ENCODE measurements around the gene DRC7. TPM values are rescaled to one million over a fixed set of nuclear protein-coding genes. Genes with fewer than 3 reads are reported as not detected.

Gene DRC7
- total and polyA plus RNA-seq, 9 of the 15 experiments (the other 6 are each of a cell fraction or from before 2014, with no cell fraction given): 0.04 to 0.33 (median 0.12) TPM; not detected in 3

DNA sequence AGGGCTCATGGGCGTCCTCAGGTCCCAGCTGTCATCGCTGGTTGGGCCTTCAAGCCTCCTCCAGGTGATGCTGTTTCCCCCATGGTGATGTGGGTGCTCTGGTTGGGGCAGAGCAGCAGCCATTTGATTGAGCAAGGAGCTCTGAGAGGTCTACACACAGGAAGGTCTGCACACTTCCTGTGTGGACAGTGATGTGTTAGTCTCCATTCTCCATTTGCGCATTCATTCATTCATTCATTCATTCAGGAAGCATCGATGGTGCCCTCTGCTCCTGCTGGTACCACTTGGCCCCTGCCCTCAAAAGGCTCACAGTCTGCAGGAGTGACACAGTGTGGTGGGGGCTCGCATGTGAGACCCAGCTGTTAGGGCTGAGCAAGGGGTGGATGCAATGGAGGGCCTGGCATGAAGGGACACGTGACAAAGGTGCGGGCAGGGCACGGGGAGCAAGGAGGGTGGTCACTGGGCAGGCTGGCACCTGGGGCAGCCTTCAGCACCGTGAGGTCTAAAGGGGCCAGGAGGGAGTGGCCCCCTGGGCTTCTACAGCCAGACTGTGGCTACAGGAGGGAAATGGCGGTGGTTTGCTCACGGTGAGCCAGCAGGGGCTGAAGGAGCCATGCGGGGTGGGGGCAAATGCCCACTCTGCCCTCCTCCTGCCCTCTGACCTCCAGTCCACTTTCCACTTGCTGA lies 25.0 kb upstream of the DRC7 start (continued):
- TF ChIP-seq, protein P1, sequence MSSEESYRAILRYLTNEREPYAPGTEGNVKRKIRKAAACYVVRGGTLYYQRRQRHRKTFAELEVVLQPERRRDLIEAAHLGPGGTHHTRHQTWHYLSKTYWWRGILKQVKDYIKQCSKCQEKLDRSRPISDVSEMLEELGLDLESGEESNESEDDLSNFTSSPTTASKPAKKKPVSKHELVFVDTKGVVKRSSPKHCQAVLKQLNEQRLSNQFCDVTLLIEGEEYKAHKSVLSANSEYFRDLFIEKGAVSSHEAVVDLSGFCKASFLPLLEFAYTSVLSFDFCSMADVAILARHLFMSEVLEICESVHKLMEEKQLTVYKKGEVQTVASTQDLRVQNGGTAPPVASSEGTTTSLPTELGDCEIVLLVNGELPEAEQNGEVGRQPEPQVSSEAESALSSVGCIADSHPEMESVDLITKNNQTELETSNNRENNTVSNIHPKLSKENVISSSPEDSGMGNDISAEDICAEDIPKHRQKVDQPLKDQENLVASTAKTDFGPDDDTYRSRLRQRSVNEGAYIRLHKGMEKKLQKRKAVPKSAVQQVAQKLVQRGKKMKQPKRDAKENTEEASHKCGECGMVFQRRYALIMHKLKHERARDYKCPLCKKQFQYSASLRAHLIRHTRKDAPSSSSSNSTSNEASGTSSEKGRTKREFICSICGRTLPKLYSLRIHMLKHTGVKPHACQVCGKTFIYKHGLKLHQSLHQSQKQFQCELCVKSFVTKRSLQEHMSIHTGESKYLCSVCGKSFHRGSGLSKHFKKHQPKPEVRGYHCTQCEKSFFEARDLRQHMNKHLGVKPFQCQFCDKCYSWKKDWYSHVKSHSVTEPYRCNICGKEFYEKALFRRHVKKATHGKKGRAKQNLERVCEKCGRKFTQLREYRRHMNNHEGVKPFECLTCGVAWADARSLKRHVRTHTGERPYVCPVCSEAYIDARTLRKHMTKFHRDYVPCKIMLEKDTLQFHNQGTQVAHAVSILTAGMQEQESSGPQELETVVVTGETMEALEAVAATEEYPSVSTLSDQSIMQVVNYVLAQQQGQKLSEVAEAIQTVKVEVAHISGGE (CRISPR knock-in tag; IDR thresholded peaks at IDR 0.05): no peak
- no peak for TF ChIP-seq HMGXB4 (CRISPR knock-in tag; IDR thresholded peaks at IDR 0.05)
- TF ChIP-seq ZKSCAN1 (IDR thresholded peaks at IDR 0.05; ENCODE audit: low read depth, low read length): no peak
- no peak for TF ChIP-seq ZNF507 (tag; conservative IDR thresholded peaks at IDR 0.05)
- peak; percentile 86 for TF ChIP-seq ZNF24 (IDR thresholded peaks at IDR 0.05)
- TF ChIP-seq FOXA3 (CRISPR knock-in tag; conservative IDR thresholded peaks at IDR 0.05 in 1 of 2, IDR thresholded peaks at IDR 0.05 in 1 of 2): 0 out of 4 replicates have a peak, but pooled peaks of 1 of the 2 experiments have one; percentile 57
- TF ChIP-seq, protein P2, sequence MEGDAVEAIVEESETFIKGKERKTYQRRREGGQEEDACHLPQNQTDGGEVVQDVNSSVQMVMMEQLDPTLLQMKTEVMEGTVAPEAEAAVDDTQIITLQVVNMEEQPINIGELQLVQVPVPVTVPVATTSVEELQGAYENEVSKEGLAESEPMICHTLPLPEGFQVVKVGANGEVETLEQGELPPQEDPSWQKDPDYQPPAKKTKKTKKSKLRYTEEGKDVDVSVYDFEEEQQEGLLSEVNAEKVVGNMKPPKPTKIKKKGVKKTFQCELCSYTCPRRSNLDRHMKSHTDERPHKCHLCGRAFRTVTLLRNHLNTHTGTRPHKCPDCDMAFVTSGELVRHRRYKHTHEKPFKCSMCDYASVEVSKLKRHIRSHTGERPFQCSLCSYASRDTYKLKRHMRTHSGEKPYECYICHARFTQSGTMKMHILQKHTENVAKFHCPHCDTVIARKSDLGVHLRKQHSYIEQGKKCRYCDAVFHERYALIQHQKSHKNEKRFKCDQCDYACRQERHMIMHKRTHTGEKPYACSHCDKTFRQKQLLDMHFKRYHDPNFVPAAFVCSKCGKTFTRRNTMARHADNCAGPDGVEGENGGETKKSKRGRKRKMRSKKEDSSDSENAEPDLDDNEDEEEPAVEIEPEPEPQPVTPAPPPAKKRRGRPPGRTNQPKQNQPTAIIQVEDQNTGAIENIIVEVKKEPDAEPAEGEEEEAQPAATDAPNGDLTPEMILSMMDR (IDR thresholded peaks at IDR 0.05 in 2 of 3, conservative IDR thresholded peaks at IDR 0.05 in 1 of 3; ENCODE audit: insufficient read depth in 2 of 3, low read depth in 1 of 3, low read length in 3 of 3): peak in 2 of 3 experiments; percentile 27 to 43; a peak in 2 of 6 replicates
- peak; percentile 37; the same call in 1 of the 2 replicates for TF ChIP-seq USF1 (CRISPR knock-in tag; IDR thresholded peaks at IDR 0.05)
